Muscle layer of duodenum (tissue), 2 donors: ENCODE measurements around the gene TCEA3.

ENCODE experiments used
- H3K27ac ChIP-seq: one replicate; pipeline ENCODE4 v1.7.0; 2013; ENCODE audit warnings: mild to moderate bottlenecking, low read length
- H3K27me3 ChIP-seq: one replicate; pipeline ENCODE4 v1.7.0; 2013; ENCODE audit warnings: low read depth, mild to moderate bottlenecking, control low read depth, low read length
- H3K36me3 ChIP-seq, 2 donors: one replicate each; pipeline ENCODE4 v1.7.0; 2013; ENCODE audit warnings: low read length in 2 of 2, control low read depth in 1 of 2, mild to moderate bottlenecking in 1 of 2; ENCODE audit not compliant: insufficient read depth in 2 of 2, control insufficient read depth in 1 of 2
- H3K4me1 ChIP-seq, 2 donors: one replicate each; pipeline ENCODE4 v1.7.0; 2013; ENCODE audit warnings: low read length in 2 of 2, mild to moderate bottlenecking in 2 of 2, control low read depth in 1 of 2, moderate library complexity in 1 of 2; ENCODE audit not compliant: insufficient read depth in 2 of 2, control insufficient read depth in 1 of 2
- H3K4me3 ChIP-seq, 2 donors: one replicate each; pipeline ENCODE4 v1.7.0; 2013; ENCODE audit warnings: low read length in 2 of 2, low read depth in 1 of 2, mild to moderate bottlenecking in 1 of 2
- H3K9me3 ChIP-seq, 2 donors: one replicate each; pipeline ENCODE4 v1.7.0; 2013; ENCODE audit warnings: low read length in 2 of 2, control low read depth in 1 of 2, mild to moderate bottlenecking in 1 of 2; ENCODE audit not compliant: control insufficient read depth in 1 of 2
- donor health status: healthy.

Gene TCEA3

GRCh38 chr1:23460519-23460918 is 36.0 kb upstream of the TCEA3 start:
- Histone ChIP-seq H3K36me3 (peaks cover 3 to 8% of the 10 kb centered on the region in 2 donors), H3K9me3 (no peaks in the 10 kb centered on the region), H3K27me3 (no peaks in the 10 kb centered on the region), H3K4me3 (no peak overlapping the region), H3K4me1 (no peaks in the 10 kb centered on the region), H3K27ac (no peak overlapping the region)

- H3K27ac ChIP-seq = no peak overlapping the region
- no peak overlapping the region for H3K4me3 ChIP-seq
- no peaks in the 10 kb centered on the region for H3K4me1 ChIP-seq
- peaks cover 9 to 18% of the 10 kb centered on the region in 2 donors for H3K36me3 ChIP-seq
- no peaks in the 10 kb centered on the region for H3K9me3 ChIP-seq
- H3K27me3 ChIP-seq = no peaks in the 10 kb centered on the region
Observed at GRCh38 chr1:23459338-23459757, 34.8 kb upstream of the TCEA3 start.

GRCh38 chr1:23456226-23456625 is 31.7 kb upstream of the TCEA3 start:
- H3K27me3 ChIP-seq = no peaks in the 10 kb centered on the region
- H3K9me3 ChIP-seq = no peaks in the 10 kb centered on the region
- no peak overlapping the region for H3K27ac ChIP-seq
- no peak overlapping the region for H3K4me3 ChIP-seq
- peaks cover 0 to 6% of the 10 kb centered on the region in 2 donors for H3K4me1 ChIP-seq
- peaks cover 9 to 18% of the 10 kb centered on the region in 2 donors for H3K36me3 ChIP-seq

GRCh38 chr1:23453455-23454000 is 29.0 kb upstream of the TCEA3 start:
- H3K4me1 ChIP-seq = peaks cover 0 to 6% of the 10 kb centered on the region in 2 donors
- H3K27ac ChIP-seq = no peak overlapping the region
- no peaks in the 10 kb centered on the region for H3K9me3 ChIP-seq

DNA sequence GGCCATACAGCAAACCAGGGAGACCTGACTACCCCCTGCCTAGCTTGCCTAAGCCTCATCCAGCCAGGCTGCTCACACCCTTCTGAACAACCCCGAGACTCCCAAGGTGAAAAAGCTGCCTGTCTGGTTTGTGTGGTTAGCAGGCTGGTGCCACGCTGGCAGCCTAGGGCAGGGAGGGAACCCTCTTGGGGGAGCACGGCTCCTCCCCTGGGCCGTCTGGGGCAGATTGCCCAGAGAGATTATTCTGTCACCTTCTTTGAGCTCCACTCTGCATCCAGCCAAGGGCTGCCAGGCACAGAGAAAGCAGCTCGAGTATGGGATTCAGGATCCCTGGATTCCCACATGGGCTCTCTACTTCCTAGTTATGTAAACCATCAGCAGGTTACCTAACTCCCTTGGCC is 27.5 kb upstream of the TCEA3 start:
- H3K27ac ChIP-seq = peak overlapping the region; percentile 40
- H3K36me3 ChIP-seq = peaks cover 9 to 34% of the 10 kb centered on the region in 2 donors
- no peaks in the 10 kb centered on the region for H3K27me3 ChIP-seq
- no peak overlapping the region for H3K4me3 ChIP-seq
- peaks cover 0 to 6% of the 10 kb centered on the region in 2 donors for H3K4me1 ChIP-seq
- H3K9me3 ChIP-seq = no peaks in the 10 kb centered on the region

More at GRCh38 chr1:23453455-23454000, 29.0 kb upstream of the TCEA3 start:
- H3K4me3 ChIP-seq = no peak overlapping the region
- H3K36me3 ChIP-seq = peaks cover 9 to 24% of the 10 kb centered on the region in 2 donors
- H3K27me3 ChIP-seq = no peaks in the 10 kb centered on the region

DNA sequence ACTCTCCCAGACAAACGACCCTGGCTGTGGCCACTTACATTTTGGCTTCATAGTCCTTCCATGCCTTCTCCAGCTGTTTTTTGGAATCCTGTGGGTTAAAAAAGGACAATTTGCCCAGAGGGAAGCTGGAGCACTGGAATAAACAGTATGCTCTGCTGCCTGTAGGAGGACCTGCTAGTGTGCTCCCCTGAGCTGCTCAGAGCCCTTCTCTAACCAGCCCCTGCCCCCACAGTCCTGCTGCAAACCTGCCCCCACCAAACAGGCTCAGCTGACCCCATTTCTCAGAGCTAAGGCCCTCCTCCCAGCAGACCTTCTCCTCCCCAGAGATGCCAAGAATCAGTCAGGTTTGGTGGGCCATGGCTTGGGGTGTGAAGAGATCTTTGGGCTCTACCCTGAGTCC is 26.9 kb upstream of the TCEA3 start:
- Histone ChIP-seq H3K9me3 (no peaks in the 10 kb centered on the region), H3K4me1 (peaks cover 0 to 6% of the 10 kb centered on the region in 2 donors), H3K27ac (peak overlapping the region; percentile 40), H3K36me3 (peaks cover 9 to 34% of the 10 kb centered on the region in 2 donors), H3K27me3 (no peaks in the 10 kb centered on the region), H3K4me3 (no peak overlapping the region)

- Histone ChIP-seq H3K27ac (no peak overlapping the region), H3K4me3 (no peak overlapping the region)
Observed at GRCh38 chr1:23450894-23451293, 26.3 kb upstream of the TCEA3 start.

DNA sequence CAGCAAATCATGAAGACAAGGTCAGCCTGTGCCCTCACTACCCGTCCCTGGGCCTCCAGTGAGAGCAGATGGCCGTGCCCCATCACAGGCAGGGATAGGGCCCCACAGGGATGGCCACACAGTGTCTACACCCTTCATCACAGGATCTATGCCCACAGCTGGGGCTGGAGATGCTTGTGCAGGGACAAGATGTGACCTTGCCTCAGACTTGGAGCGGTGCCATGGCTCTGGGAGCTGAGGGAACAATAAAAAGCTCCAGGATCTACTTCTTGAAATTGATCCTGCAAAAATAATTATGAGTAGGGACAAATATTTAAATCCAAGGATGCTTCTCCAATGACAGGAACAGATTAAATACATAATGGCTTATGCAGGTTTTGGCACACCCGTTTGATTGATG is 25.4 kb upstream of the TCEA3 start:
- Histone ChIP-seq H3K27ac (no peak overlapping the region), H3K4me3 (no peak overlapping the region), H3K36me3 (peaks cover under 1 to 24% of the 10 kb centered on the region in 2 donors), H3K9me3 (no peaks in the 10 kb centered on the region), H3K4me1 (peaks cover 0 to 6% of the 10 kb centered on the region in 2 donors), H3K27me3 (no peaks in the 10 kb centered on the region)

More at GRCh38 chr1:23450894-23451293, 26.3 kb upstream of the TCEA3 start:
- Histone ChIP-seq H3K36me3 (peaks cover 9 to 33% of the 10 kb centered on the region in 2 donors), H3K9me3 (no peaks in the 10 kb centered on the region), H3K4me1 (peaks cover 0 to 6% of the 10 kb centered on the region in 2 donors), H3K27me3 (no peaks in the 10 kb centered on the region)

DNA sequence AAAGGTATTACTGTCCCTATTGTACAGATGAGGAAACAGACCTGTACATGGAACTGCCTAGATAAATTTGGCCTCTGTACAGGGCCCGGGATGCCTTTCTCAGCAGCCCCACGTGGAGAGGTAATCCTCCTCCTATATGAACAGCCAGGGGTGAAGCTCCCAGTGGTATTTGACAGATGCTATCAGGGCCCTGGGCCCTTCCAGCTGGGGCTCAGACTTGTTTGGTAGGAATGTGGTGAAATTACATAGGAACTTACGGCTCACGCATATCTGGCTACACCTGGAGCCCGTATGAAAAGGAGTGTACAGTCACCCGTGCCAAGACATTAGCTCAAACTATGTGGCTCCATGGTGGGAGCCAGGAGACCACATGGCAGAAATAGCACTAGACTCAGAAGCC is 24.8 kb upstream of the TCEA3 start:
- Histone ChIP-seq H3K4me3 (no peak overlapping the region), H3K9me3 (no peaks in the 10 kb centered on the region), H3K27me3 (no peaks in the 10 kb centered on the region), H3K4me1 (peaks cover 0 to 6% of the 10 kb centered on the region in 2 donors), H3K36me3 (peaks cover 0 to 19% of the 10 kb centered on the region in 2 donors), H3K27ac (no peak overlapping the region)

GRCh38 chr1:23448846-23449245 is 24.3 kb upstream of the TCEA3 start:
- H3K27ac ChIP-seq = no peak overlapping the region

DNA sequence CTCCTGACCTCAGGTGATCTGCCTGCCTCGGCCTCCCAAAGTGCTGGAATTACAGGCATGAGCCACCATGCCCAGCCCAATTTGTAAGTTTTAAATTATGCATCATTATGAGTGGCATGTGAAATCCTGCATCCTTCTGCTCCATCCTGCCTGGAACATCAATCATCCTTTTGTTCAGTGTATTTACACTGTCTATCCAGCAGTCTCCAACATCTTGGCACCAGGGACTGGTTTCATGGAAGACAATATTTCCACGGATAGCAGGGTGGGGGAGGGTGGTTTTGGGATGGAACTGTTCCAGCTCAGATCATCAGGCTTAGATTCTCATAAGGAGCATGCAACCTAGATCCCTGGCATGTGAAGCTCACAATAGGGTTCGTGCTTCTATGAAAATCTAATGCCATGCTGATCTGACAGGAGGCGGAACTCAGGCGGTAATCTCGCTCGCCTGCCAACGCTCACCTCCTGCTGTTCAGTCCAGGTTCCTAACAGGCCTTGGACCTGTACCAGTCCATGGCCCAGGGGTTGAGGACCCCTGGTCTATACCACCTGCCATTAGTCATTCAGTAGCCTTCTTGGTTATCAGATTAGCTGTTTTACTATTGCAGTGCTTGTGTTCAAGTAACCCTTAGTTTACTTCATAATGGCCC is 22.2 kb upstream of the TCEA3 start:
- H3K27ac ChIP-seq = no peak overlapping the region
- H3K4me1 ChIP-seq = peaks cover 0 to 3% of the 10 kb centered on the region in 2 donors
- H3K4me3 ChIP-seq = no peak overlapping the region
- H3K9me3 ChIP-seq = no peaks in the 10 kb centered on the region
- peaks cover 0 to 28% of the 10 kb centered on the region in 2 donors for H3K36me3 ChIP-seq
- H3K27me3 ChIP-seq = no peaks in the 10 kb centered on the region

More at GRCh38 chr1:23448846-23449245, 24.3 kb upstream of the TCEA3 start:
- no peak overlapping the region for H3K4me3 ChIP-seq
- peaks cover 0 to 6% of the 10 kb centered on the region in 2 donors for H3K4me1 ChIP-seq
- H3K9me3 ChIP-seq = no peaks in the 10 kb centered on the region
- H3K27me3 ChIP-seq = no peaks in the 10 kb centered on the region
- H3K36me3 ChIP-seq = peaks cover 0 to 19% of the 10 kb centered on the region in 2 donors
